ENCODE results near the gene ZPBP. TPM values are rescaled to one million over a fixed set of nuclear protein-coding genes. Genes with fewer than 3 reads are reported as not detected.

The ZPBP gene
- total RNA-seq, 4 donors from 2014 or later: 0.71 to 1.5 (median 0.89) TPM; not detected in 1

DNA sequence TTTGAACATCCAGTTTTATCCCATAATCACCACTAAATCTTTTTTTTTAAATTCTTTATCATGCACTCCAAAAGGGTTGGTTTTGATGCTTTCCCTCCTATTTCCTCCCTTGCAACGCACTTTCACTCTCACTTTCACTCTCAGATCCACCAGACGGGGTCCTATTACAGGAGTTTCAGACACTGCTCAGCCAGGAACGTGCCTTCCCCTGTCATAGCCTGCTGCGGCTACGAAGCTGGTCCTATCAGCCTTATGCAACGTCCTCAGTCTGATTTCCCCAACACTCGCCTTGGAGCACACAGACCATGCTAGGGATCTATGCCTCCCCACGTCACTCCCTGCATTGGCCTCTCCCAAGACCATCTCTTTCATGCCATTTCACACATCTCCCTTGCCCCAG is 23.4 kb downstream of the ZPBP start:
- Histone ChIP-seq H3K4me3 (replicated peaks in 1 of 3) (peak overlapping the region; percentile 1 to 28 (median 10)), H3K9me3 (no peaks in the 10 kb centered on the region), H3K27me3 (no peaks in the 10 kb centered on the region), H3K4me1 (peaks cover 8 to 14% of the 10 kb centered on the region in 2 donors), H3K27ac (peak overlapping the region; percentile 52 to 62 (median 58)), H3K36me3 (no peaks in the 10 kb centered on the region)
- intact Hi-C loops (cut with DNase I): no loop called here
- peak; percentile 47 to 49 for DNase-seq
- 16 to 21% methylated on average over 8 of the region's 8 CpGs for WGBS, 2 donors
- no peak for TF ChIP-seq POLR2A (IDR thresholded peaks at IDR 0.05)
- TF ChIP-seq, protein P1, sequence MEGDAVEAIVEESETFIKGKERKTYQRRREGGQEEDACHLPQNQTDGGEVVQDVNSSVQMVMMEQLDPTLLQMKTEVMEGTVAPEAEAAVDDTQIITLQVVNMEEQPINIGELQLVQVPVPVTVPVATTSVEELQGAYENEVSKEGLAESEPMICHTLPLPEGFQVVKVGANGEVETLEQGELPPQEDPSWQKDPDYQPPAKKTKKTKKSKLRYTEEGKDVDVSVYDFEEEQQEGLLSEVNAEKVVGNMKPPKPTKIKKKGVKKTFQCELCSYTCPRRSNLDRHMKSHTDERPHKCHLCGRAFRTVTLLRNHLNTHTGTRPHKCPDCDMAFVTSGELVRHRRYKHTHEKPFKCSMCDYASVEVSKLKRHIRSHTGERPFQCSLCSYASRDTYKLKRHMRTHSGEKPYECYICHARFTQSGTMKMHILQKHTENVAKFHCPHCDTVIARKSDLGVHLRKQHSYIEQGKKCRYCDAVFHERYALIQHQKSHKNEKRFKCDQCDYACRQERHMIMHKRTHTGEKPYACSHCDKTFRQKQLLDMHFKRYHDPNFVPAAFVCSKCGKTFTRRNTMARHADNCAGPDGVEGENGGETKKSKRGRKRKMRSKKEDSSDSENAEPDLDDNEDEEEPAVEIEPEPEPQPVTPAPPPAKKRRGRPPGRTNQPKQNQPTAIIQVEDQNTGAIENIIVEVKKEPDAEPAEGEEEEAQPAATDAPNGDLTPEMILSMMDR (IDR thresholded peaks at IDR 0.05): no peak

DNA sequence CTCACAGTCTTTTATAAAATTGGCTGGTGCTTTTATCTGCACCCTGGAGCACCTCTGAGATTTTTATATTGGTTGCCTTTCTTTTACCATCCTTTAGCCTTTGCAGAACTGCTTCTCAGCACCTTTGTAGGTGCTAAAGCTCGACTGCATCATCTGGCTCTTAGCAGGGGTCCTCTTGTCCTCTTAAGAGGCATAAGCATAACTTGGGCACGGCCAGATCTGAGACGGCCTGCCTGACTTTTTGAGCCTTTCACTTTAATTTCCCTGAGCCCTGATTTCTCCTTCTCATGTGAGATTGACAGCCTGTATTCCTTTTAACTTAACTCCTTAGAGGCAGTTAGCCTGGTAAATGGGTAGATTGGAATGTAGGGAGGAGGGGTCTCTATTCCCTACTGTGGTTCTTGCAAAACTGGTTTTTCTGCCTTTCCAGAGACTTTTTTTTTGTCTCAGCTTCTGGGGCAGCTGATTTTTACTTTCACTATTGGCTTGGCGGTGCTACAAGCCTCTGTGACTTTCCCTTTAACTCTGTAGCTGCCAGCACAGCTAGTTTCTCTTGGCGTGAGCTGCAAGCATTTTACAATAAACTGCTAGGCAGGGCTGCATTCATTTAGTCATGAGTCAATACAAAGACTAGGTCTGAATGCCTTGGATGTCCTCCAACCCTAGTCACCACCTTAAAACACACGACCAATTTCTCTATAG is 24.0 kb downstream of the ZPBP start:
- Histone ChIP-seq H3K9me3 (no peaks in the 10 kb centered on the region), H3K27ac (peak overlapping the region; percentile 52 to 62 (median 58)), H3K27me3 (no peaks in the 10 kb centered on the region), H3K4me1 (peaks cover 8 to 14% of the 10 kb centered on the region in 2 donors), H3K4me3 (replicated peaks in 1 of 3) (peak overlapping the region; percentile 8 to 28 (median 10)), H3K36me3 (no peaks in the 10 kb centered on the region)
- 2 to 3% methylated on average over 6 of the region's 6 CpGs for WGBS, 2 donors
- TF ChIP-seq, protein P1 (IDR thresholded peaks at IDR 0.05): no peak
- no peak for TF ChIP-seq POLR2A (IDR thresholded peaks at IDR 0.05)
- peak; percentile 60 for DNase-seq
- intact Hi-C loops (cut with DNase I): no loop called here

DNA sequence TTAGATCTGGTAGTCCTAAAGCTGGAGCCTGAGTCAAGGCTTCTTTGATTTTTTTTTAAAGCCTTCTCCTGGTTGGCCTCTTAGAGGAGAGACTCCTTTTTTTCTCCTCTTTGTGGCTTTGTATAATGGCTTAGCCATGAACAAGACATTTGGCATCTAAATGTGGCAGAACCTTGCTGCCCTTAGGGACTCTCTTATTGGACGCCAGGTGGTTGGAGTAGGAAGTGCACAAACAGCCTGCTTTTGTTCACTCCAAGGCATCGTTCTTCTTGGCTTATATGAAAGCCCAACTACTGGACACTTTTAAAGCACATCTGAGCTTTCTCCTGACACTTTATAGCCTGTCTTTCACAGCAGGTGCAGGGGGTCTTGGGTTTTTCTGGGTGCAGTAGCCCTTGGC is 25.0 kb downstream of the ZPBP start:
- DNase-seq: peak; percentile 32 to 42
- intact Hi-C loops (cut with DNase I): no loop called here
- Histone ChIP-seq H3K36me3 (no peaks in the 10 kb centered on the region), H3K9me3 (no peaks in the 10 kb centered on the region), H3K27ac (peak overlapping the region in 2 of 3 donors; percentile 52 to 62), H3K4me1 (peaks cover 8 to 14% of the 10 kb centered on the region in 2 donors), H3K4me3 (replicated peaks in 1 of 3) (no peak overlapping the region), H3K27me3 (no peaks in the 10 kb centered on the region)
- no peak for TF ChIP-seq POLR2A (IDR thresholded peaks at IDR 0.05)
- TF ChIP-seq, protein P1 (IDR thresholded peaks at IDR 0.05): peak in 5 of 6 experiments; percentile 30 to 56 (median 51)
- WGBS, 2 donors: 14 to 18% methylated on average over 2 of the region's 2 CpGs

DNA sequence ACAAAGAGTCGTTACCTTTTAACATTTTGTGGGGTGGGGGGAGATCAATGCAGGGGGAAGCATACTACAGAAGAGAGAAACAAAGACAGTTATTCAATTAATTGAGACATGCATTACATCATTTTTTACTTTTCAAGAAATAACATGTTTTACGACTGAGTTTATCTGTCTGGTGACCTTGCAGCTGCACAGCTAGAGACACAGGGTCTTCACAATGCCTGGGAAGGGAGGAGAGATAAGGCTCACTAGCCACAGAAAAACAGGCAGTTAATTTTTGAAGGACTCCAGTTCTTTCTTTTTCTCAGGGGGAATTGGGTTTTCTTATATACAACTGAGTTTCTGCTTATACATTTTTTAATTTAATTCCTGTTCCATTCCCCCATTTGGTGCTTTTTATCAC is 30.1 kb downstream of the ZPBP start:
- intact Hi-C loops (cut with DNase I): no loop called here
- no peak overlapping the region for H3K27ac ChIP-seq
- no peaks in the 10 kb centered on the region for H3K9me3 ChIP-seq
- H3K4me1 ChIP-seq: peaks cover under 1 to 5% of the 10 kb centered on the region in 2 donors
- no peak overlapping the region for H3K4me3 ChIP-seq (replicated peaks in 1 of 3)
- no peaks in the 10 kb centered on the region for H3K27me3 ChIP-seq
- WGBS, 2 donors: 78 to 84% methylated on average over 2 of the region's 2 CpGs
- no peak for DNase-seq
- H3K36me3 ChIP-seq: no peaks in the 10 kb centered on the region
- TF ChIP-seq, protein P1 (IDR thresholded peaks at IDR 0.05): no peak
- no peak for TF ChIP-seq POLR2A (IDR thresholded peaks at IDR 0.05)

DNA sequence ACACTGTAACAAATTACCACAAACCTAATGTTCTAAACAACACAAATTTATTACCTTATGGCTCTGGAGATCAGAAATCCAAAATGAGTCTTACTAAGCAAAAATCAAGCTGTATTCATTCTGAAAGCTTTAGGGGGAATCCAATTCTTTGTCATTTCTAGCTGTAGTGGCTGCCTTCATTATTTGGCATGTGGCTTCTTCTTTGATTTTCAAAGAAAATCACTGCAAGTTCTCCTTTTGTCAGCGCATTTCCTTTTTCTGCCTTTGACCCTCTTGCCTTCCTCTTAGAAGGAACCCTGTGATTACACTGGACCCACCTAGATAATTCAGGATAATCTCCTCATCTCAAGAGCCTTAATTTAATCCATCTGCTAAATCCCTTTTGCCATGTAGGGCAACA is 36.9 kb downstream of the ZPBP start:
- no peaks in the 10 kb centered on the region for H3K9me3 ChIP-seq

More for the DNA sequence above, 36.9 kb downstream of the ZPBP start:
- Histone ChIP-seq H3K36me3 (no peaks in the 10 kb centered on the region), H3K4me3 (replicated peaks in 1 of 3) (no peak overlapping the region), H3K27me3 (no peaks in the 10 kb centered on the region), H3K4me1 (no peaks in the 10 kb centered on the region), H3K27ac (no peak overlapping the region)
- TF ChIP-seq POLR2A (IDR thresholded peaks at IDR 0.05): no peak
- TF ChIP-seq, protein P1 (IDR thresholded peaks at IDR 0.05): no peak
- no peak for DNase-seq
- intact Hi-C loops (cut with DNase I): no loop called here
- WGBS, 2 donors: 77 to 89% methylated on average over 1 of the region's 1 CpG
